Measurements from ENCODE around the gene SELENOP. TPM values are rescaled to one million over a fixed set of nuclear protein-coding genes. Genes with fewer than 3 reads are reported as not detected.

Gene SELENOP
- total RNA-seq, 1 experiment from 2014 or later = 11.4 TPM

DNA sequence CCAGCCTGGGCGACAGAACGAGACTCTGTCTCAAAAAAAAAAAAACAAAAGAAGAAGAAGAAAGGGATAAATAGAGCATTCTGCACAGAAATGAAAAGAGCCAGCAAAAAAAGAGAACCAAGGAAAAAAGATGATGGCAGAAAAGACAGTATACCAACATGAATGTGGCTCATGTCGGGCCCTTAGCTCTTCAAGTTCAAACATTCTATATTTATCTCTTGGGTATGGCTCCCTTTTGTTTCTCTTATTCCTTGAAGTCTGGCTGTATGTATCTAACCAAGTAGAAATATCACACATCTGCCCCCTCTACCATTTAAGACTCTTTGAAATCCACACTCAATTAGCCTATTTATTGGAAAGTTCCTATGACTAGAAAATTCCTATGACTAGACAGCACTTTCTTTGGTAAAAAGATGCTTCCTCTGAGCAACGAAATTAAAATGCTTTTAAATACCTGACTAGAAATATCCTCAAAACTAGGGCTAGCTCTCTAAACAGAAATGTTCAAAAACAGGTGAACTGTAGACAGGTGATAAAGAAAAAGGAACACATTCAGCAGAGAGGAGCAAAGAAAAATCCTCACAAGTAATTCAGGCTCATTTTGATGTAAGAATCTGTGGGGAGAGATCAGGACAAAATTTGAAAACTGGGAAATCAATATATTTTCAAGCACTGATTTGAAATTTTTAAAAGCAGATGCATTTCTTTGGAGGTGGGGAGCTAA is 2.6 kb downstream of the SELENOP start:
- Histone ChIP-seq H3K4me1 (ENCODE audit: control insufficient read depth in 1 of 2, insufficient read depth in 2 of 2, low read length in 2 of 2) (peaks cover 6 to 13% of the 10 kb centered on the region in 2 experiments), H3K36me3 (ENCODE audit: control insufficient read depth in 1 of 2, insufficient read depth in 2 of 2, low read length in 2 of 2) (no peaks in the 10 kb centered on the region), H3K27ac (ENCODE audit: low read depth, low read length) (no peak overlapping the region), H3K9me2 (ENCODE audit: insufficient read depth) (no peaks in the 10 kb centered on the region), H3K79me2 (ENCODE audit: insufficient read depth, low read length) (no peaks in the 10 kb centered on the region), H3K4me3 (replicated peaks in 1 of 2; ENCODE audit: low read depth in 1 of 2, low read length in 2 of 2) (no peak overlapping the region), H3K4me2 (ENCODE audit: low read length) (no peak overlapping the region), H4K20me1 (ENCODE audit: insufficient read depth) (no peaks in the 10 kb centered on the region), H3K27me3 (ENCODE audit: insufficient read depth, low read length) (no peaks in the 10 kb centered on the region), H2AFZ (ENCODE audit: low read depth, low read length, poor library complexity, severe bottlenecking) (no peak overlapping the region), H3K9me3 (ENCODE audit: control insufficient read depth in 1 of 2, insufficient read depth in 1 of 2, low read depth in 1 of 2, low read length in 2 of 2) (no peaks in the 10 kb centered on the region), H3K9ac (ENCODE audit: low read length) (no peak overlapping the region)
- DNase-seq (ENCODE audit: low read depth, low spot score) = no peak
- TF ChIP-seq EZH2phosphoT487 (IDR thresholded peaks at IDR 0.05; ENCODE audit: borderline replicate concordance) = no peak
- no peak for TF ChIP-seq ZBTB33 (IDR thresholded peaks at IDR 0.05; ENCODE audit: extremely low read depth, insufficient replicate concordance, low read length)
- no peak for TF ChIP-seq YY1 (IDR thresholded peaks at IDR 0.05; ENCODE audit: extremely low read depth, insufficient replicate concordance, low read depth, low read length)
- TF ChIP-seq, protein P1, sequence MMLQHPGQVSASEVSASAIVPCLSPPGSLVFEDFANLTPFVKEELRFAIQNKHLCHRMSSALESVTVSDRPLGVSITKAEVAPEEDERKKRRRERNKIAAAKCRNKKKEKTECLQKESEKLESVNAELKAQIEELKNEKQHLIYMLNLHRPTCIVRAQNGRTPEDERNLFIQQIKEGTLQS (IDR thresholded peaks at IDR 0.05) = no peak
- CTCF ChIA-PET = no interaction called here
- BruUV-seq (replicated peaks) = no TSS peak
- no peak for ATAC-seq
- POLR2A ChIA-PET = interaction anchor here (1.3 kb wide), 1 partner anchor 8 kb away, joined by 3 read pairs; no protein-coding TSS in a partner anchor
- RAD21 ChIA-PET (ENCODE audit: low non-redundant PET in 1 of 2, low total read pairs in 2 of 2, uncharacterized antibody in 2 of 2, unreplicated experiment in 2 of 2) = no interaction called here
- intact Hi-C loops (cut with micrococcal nuclease) = no loop called here

All from HCT116 (cell line).